Measurements from ENCODE around the gene NFIB. TPM values are rescaled to one million over a fixed set of nuclear protein-coding genes. Genes with fewer than 3 reads are reported as not detected.

The NFIB gene
- total and polyA plus RNA-seq, 10 of the 15 experiments (the other 5 are each of a cell fraction or from before 2014, with no cell fraction given): under 0.01 to 0.19 (median 0.05) TPM; not detected in 3

GRCh38 chr9:14104496-14104895 lies 209.4 kb downstream of the NFIB start:
- Histone ChIP-seq H3K4me1 (ENCODE audit: control insufficient read depth, insufficient read depth, low read length) (no peaks in the 10 kb centered on the region), H3K9ac (ENCODE audit: control insufficient read depth, insufficient read depth, low read length) (no peak overlapping the region), H3K27ac (ENCODE audit: control insufficient read depth, insufficient read depth) (no peak overlapping the region), H4K20me1 (ENCODE audit: control insufficient read depth, insufficient read depth) (no peaks in the 10 kb centered on the region), H3K4me2 (ENCODE audit: control insufficient read depth, insufficient read depth) (no peak overlapping the region), H3K27me3 (replicated peaks in 1 of 2; ENCODE audit: control insufficient read depth in 2 of 2, insufficient read depth in 2 of 2, low read length in 1 of 2) (no peaks in the 10 kb centered on the region), H3K79me2 (ENCODE audit: control insufficient read depth, insufficient read depth, low read length) (no peaks in the 10 kb centered on the region), H3K9me3 (replicated peaks; ENCODE audit: control insufficient read depth, insufficient read depth, low read length) (no peaks in the 10 kb centered on the region), H2AFZ (ENCODE audit: control insufficient read depth, low read depth, low read length) (no peak overlapping the region), H3K36me3 (ENCODE audit: control insufficient read depth in 2 of 2, insufficient read depth in 2 of 2, low read length in 1 of 2) (no peaks in the 10 kb centered on the region), H3K4me3 (no peak overlapping the region)
- intact Hi-C loops (cut with micrococcal nuclease; ENCODE audit: unreplicated experiment): no loop called here
- in situ Hi-C loops (cut with MboI): no loop called here
- DNase-seq (ENCODE audit: low read depth, low spot score): no peak
- TF ChIP-seq NFYB (IDR thresholded peaks at IDR 0.05; ENCODE audit: insufficient read depth, low read depth, low read length): no peak
- TF ChIP-seq MYB (IDR thresholded peaks at IDR 0.05; ENCODE audit: borderline replicate concordance, low read depth, low read length): no peak
- TF ChIP-seq MXI1 (IDR thresholded peaks at IDR 0.05; ENCODE audit: low read depth, low read length): no peak
- TF ChIP-seq HDAC2 (IDR thresholded peaks at IDR 0.05): no peak
- TF ChIP-seq CTCF (IDR thresholded peaks at IDR 0.05 in 2 of 3, conservative IDR thresholded peaks at IDR 0.05 in 1 of 3; ENCODE audit: control insufficient read depth in 2 of 3, extremely low read depth in 1 of 3, insufficient read depth in 1 of 3, low read depth in 3 of 3, low read length in 3 of 3): no peak
- no peak for TF ChIP-seq ATF2 (IDR thresholded peaks at IDR 0.05; ENCODE audit: low read length)
- TF ChIP-seq CHD2 (IDR thresholded peaks at IDR 0.05; ENCODE audit: borderline replicate concordance, low read depth, low read length): no peak
- no peak for TF ChIP-seq CHD4 (IDR thresholded peaks at IDR 0.05)
- TF ChIP-seq BCL3 (IDR thresholded peaks at IDR 0.05; ENCODE audit: borderline replicate concordance, insufficient read depth, low read depth, low read length, poor library complexity, severe bottlenecking): no peak
- TF ChIP-seq POLR2A (IDR thresholded peaks at IDR 0.05; ENCODE audit: low read depth, low read length): no peak
- no peak for TF ChIP-seq IRF5 (IDR thresholded peaks at IDR 0.05; ENCODE audit: borderline replicate concordance)
- TF ChIP-seq BHLHE40 (IDR thresholded peaks at IDR 0.05; ENCODE audit: borderline replicate concordance in 1 of 2, low read depth in 2 of 2, low read length in 1 of 2): no peak
- TF ChIP-seq MEF2B (IDR thresholded peaks at IDR 0.05; ENCODE audit: partially characterized antibody, poor library complexity, severe bottlenecking): no peak
- no peak for TF ChIP-seq IRF4 (IDR thresholded peaks at IDR 0.05; ENCODE audit: low read depth, low read length)
- RAD21 ChIA-PET (ENCODE audit: unreplicated experiment): no interaction called here
- no TSS peak for BruUV-seq (replicated peaks)
- CTCF ChIA-PET: no interaction called here
- POLR2A ChIA-PET: no interaction called here
- FAIRE-seq: no peak
- SMC1A ChIA-PET (ENCODE audit: uncharacterized antibody, unreplicated experiment): interaction anchor here (1.1 kb wide), 1 partner anchor 11 kb away, joined by 4 read pairs; no protein-coding TSS in a partner anchor
- no peak for ATAC-seq
- WGBS (ENCODE audit: insufficient coverage, insufficient replicate concordance, low lambda C conversion rate, missing lambda C conversion rate): 0% methylated on average over 3 of the region's 3 CpGs

All from GM12878 (cell line).